PC-3 (cell line): ENCODE data around the gene SLC9B2.

Experiments used
- EZH2 ChIP-seq: fragments of 300-600 bp; sonication (generic); IDR thresholded peaks from one replicate; pipeline ENCODE4 v1.6.1; 2017; ENCODE audit warnings: antibody characterized with exemption, mild to moderate bottlenecking, low read length; ENCODE audit not compliant: unreplicated experiment
- EZH2phosphoT487 ChIP-seq: fragments of 300-600 bp; sonication (generic); IDR thresholded peaks from 2 replicates; pipeline ENCODE4 v1.6.1; 2018; ENCODE audit warnings: mild to moderate bottlenecking, antibody characterized with exemption, low read length, borderline replicate concordance
- TF ChIP-seq, protein P1 (sequence below): fragments of 300-600 bp; sonication (generic); conservative IDR thresholded peaks from 2 replicates; pipeline ENCODE4 v1.5.1; 2017; ENCODE audit warnings: antibody characterized with exemption, low read depth, mild to moderate bottlenecking, low read length

DNA sequence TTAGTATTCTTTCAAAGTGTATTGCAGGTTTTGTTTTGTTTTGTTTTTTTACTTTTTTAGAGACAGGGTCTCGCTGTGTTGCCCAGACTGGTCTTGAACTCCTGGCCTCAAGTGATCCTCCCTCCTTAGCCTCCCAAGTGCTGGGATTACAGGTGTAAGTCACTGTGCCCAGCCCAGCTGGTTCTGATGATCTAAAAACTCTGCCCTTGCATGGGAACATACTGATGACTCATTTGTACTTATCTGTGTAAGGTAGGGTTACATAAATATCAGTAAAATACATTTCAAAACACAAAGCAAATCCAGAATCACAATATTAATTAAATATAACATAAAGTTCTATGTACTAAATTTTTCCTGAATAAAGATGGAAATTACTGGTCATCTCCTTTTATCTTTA is 49.7 kb downstream of the SLC9B2 start:
- TF ChIP-seq EZH2 (no peak), EZH2phosphoT487 (no peak)
- TF ChIP-seq, protein P1, sequence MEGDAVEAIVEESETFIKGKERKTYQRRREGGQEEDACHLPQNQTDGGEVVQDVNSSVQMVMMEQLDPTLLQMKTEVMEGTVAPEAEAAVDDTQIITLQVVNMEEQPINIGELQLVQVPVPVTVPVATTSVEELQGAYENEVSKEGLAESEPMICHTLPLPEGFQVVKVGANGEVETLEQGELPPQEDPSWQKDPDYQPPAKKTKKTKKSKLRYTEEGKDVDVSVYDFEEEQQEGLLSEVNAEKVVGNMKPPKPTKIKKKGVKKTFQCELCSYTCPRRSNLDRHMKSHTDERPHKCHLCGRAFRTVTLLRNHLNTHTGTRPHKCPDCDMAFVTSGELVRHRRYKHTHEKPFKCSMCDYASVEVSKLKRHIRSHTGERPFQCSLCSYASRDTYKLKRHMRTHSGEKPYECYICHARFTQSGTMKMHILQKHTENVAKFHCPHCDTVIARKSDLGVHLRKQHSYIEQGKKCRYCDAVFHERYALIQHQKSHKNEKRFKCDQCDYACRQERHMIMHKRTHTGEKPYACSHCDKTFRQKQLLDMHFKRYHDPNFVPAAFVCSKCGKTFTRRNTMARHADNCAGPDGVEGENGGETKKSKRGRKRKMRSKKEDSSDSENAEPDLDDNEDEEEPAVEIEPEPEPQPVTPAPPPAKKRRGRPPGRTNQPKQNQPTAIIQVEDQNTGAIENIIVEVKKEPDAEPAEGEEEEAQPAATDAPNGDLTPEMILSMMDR = no peak
